DOHH2 (cell line): Measurements from ENCODE around the gene MMD.

Source experiments
- H3F3A ChIP-seq: fragments of 200-600 bp; sonication (generic), shearing (Covaris generic); 2 replicates; pipeline ENCODE4 v1.6.0; 2016; ENCODE audit warnings: antibody characterized with exemption, mild to moderate bottlenecking; ENCODE audit not compliant: control insufficient read depth, insufficient read depth
- H3K27ac ChIP-seq: fragments of 200-600 bp; sonication (generic); 2 replicates; pipeline ENCODE4 v1.5.1; 2014; ENCODE audit warnings: low read depth, mild to moderate bottlenecking, low read length, moderate library complexity
- H3K27me3 ChIP-seq: fragments of 200-600 bp; sonication (generic); 2 replicates; pipeline ENCODE4 v1.6.1; 2014; ENCODE audit warnings: mild to moderate bottlenecking, low read length, mixed read lengths; ENCODE audit not compliant: control insufficient read depth
- H3K36me3 ChIP-seq: fragments of 200-600 bp; sonication (generic); 2 replicates; pipeline ENCODE4 v1.6.1; 2014; ENCODE audit warnings: mild to moderate bottlenecking, low read length, moderate library complexity, mixed read lengths; ENCODE audit not compliant: control insufficient read depth
- H3K4me1 ChIP-seq: fragments of 200-600 bp; sonication (generic); 2 replicates; pipeline ENCODE4 v1.6.1; 2014; ENCODE audit warnings: mild to moderate bottlenecking, low read length, mixed read lengths; ENCODE audit not compliant: control insufficient read depth
- H3K4me2 ChIP-seq: fragments of 200-600 bp; sonication (generic); 2 replicates; pipeline ENCODE4 v1.6.0; 2014; ENCODE audit warnings: mild to moderate bottlenecking, low read length, moderate library complexity
- H3K4me3 ChIP-seq: fragments of 200-600 bp; sonication (generic); 2 replicates; pipeline ENCODE4 v1.5.1; 2014; ENCODE audit warnings: mild to moderate bottlenecking, low read length, mixed read lengths
- H3K79me2 ChIP-seq: fragments of 200-600 bp; sonication (generic); 2 replicates; pipeline ENCODE4 v1.6.1; 2014; ENCODE audit warnings: mild to moderate bottlenecking, low read length, mixed read lengths; ENCODE audit not compliant: control insufficient read depth
- H3K9me2 ChIP-seq: fragments of 200-600 bp; sonication (generic); replicated peaks from 2 replicates; pipeline ENCODE4 v1.6.1; 2014; ENCODE audit warnings: mild to moderate bottlenecking, low read length, mixed read lengths; ENCODE audit not compliant: control insufficient read depth
- H3K9me3 ChIP-seq: fragments of 200-600 bp; sonication (generic); 2 replicates; pipeline ENCODE4 v1.6.1; 2014; ENCODE audit warnings: antibody characterized with exemption, low read length, mixed read lengths; ENCODE audit not compliant: control insufficient read depth, insufficient read depth
- H4K20me1 ChIP-seq: fragments of 200-600 bp; sonication (generic); 2 replicates; pipeline ENCODE4 v1.6.0; 2014; ENCODE audit warnings: low read depth, mild to moderate bottlenecking, antibody characterized with exemption, low read length, moderate library complexity; ENCODE audit not compliant: control insufficient read depth, insufficient read depth
- EZH2phosphoT487 ChIP-seq: fragments of 200-600 bp; sonication (generic); IDR thresholded peaks from 2 replicates; pipeline ENCODE4 v1.6.1; 2017; ENCODE audit warnings: borderline replicate concordance, mild to moderate bottlenecking, antibody characterized with exemption, low read length, moderate library complexity, mixed read lengths
- TF ChIP-seq, protein P1 (sequence below): fragments of 200-600 bp; sonication (generic); IDR thresholded peaks from one replicate; pipeline ENCODE4 v1.5.1; 2014; ENCODE audit warnings: antibody characterized with exemption, mild to moderate bottlenecking, low read depth, low read length; ENCODE audit not compliant: poor library complexity, severe bottlenecking

The MMD gene

GRCh38 chr17:55368706-55369105, 52.9 kb downstream of the MMD start:
- Histone ChIP-seq H3K9me2 (no peaks in the 10 kb centered on the region), H3K4me2 (no peak overlapping the region), H3K9me3 (no peaks in the 10 kb centered on the region), H3K36me3 (no peaks in the 10 kb centered on the region), H3F3A (no peaks in the 10 kb centered on the region), H3K79me2 (no peaks in the 10 kb centered on the region), H3K4me1 (no peaks in the 10 kb centered on the region), H3K4me3 (no peak overlapping the region), H3K27ac (no peak overlapping the region), H4K20me1 (no peaks in the 10 kb centered on the region), H3K27me3 (no peaks in the 10 kb centered on the region)
- TF ChIP-seq EZH2phosphoT487: no peak
- TF ChIP-seq, protein P1, sequence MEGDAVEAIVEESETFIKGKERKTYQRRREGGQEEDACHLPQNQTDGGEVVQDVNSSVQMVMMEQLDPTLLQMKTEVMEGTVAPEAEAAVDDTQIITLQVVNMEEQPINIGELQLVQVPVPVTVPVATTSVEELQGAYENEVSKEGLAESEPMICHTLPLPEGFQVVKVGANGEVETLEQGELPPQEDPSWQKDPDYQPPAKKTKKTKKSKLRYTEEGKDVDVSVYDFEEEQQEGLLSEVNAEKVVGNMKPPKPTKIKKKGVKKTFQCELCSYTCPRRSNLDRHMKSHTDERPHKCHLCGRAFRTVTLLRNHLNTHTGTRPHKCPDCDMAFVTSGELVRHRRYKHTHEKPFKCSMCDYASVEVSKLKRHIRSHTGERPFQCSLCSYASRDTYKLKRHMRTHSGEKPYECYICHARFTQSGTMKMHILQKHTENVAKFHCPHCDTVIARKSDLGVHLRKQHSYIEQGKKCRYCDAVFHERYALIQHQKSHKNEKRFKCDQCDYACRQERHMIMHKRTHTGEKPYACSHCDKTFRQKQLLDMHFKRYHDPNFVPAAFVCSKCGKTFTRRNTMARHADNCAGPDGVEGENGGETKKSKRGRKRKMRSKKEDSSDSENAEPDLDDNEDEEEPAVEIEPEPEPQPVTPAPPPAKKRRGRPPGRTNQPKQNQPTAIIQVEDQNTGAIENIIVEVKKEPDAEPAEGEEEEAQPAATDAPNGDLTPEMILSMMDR: no peak

DNA sequence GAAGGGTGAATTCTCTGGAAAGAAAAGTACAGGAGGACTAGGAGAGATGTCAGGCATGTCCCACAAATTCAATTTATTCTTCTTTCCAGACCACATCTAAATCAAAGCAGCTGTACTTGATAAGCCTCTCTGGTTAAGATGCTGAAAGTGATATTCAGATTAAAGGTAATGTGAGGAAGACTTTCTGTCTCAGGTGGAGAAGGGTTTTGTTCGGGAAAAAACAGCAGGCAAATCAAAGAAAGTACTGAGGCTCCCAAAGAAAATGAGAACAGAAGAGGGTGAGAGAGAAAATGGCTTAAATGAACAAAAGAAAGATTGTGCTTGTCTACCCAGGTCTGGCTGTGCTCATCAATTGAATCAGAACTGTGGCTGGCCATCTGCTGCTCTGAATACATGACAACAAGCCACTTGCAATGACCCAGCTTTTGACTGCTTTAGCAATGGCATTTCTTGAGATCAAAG, 55.6 kb downstream of the MMD start:
- H3K4me3 ChIP-seq: no peak overlapping the region
- no peak overlapping the region for H3K27ac ChIP-seq
- H4K20me1 ChIP-seq: no peaks in the 10 kb centered on the region
- no peaks in the 10 kb centered on the region for H3K27me3 ChIP-seq
- peaks cover 3% of the 10 kb centered on the region; the same call in 1 of the 2 replicates for H3K9me3 ChIP-seq
- H3K79me2 ChIP-seq: no peaks in the 10 kb centered on the region
- no peaks in the 10 kb centered on the region for H3F3A ChIP-seq
- H3K4me2 ChIP-seq: no peak overlapping the region
- no peaks in the 10 kb centered on the region for H3K4me1 ChIP-seq
- TF ChIP-seq EZH2phosphoT487: no peak
- TF ChIP-seq, protein P1: no peak
- no peaks in the 10 kb centered on the region for H3K9me2 ChIP-seq
- no peaks in the 10 kb centered on the region for H3K36me3 ChIP-seq

DNA sequence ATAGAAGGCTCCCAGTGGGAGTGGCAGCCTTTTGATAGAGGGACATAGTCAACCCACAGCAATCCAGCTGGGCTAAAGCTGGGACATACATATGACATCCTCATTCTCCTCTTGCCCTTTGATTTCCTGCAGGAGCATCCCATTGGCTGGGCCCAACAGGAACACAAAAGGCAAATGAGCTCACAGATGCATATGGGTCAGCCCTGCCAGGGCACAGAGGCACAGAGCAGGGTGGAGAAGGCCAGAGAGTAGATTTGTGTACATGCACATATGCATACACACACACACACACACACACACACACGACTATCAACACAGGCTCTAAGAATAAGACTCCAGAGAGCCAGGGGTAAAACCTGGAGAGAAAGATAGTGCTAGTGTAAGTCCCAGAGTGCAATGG, 58.6 kb downstream of the MMD start:
- H3K79me2 ChIP-seq: no peaks in the 10 kb centered on the region
- H3K4me1 ChIP-seq: no peaks in the 10 kb centered on the region
- no peaks in the 10 kb centered on the region for H3K9me2 ChIP-seq
- H3F3A ChIP-seq: no peaks in the 10 kb centered on the region
- no peak overlapping the region for H3K4me3 ChIP-seq
- TF ChIP-seq, protein P1: no peak
- TF ChIP-seq EZH2phosphoT487: no peak
- peaks cover 9% of the 10 kb centered on the region for H3K9me3 ChIP-seq
- no peak overlapping the region for H3K27ac ChIP-seq
- H3K4me2 ChIP-seq: no peak overlapping the region
- H3K27me3 ChIP-seq: no peaks in the 10 kb centered on the region
- no peaks in the 10 kb centered on the region for H3K36me3 ChIP-seq
- no peaks in the 10 kb centered on the region for H4K20me1 ChIP-seq

DNA sequence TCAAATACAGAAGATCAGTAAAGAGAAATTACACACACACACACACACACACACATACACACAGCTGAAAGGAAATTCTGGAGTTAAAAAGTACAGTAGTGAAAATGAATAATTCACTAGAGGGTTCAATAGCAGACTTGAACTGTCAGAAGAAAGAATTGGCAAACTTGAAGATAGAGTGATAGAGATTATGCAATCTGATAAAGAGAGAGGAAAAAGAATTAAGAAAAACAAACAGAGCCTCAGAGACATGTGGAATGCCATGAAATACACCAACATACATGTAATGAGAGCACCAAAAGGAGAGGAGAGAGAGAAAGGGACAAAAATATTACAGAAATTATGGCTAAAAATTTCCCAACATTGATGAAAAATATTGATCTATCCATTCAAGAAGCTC, 60.7 kb downstream of the MMD start:
- no peak overlapping the region for H3K27ac ChIP-seq
- H3K9me3 ChIP-seq: peaks cover 9% of the 10 kb centered on the region
- no peaks in the 10 kb centered on the region for H3K4me1 ChIP-seq
- no peaks in the 10 kb centered on the region for H4K20me1 ChIP-seq
- TF ChIP-seq, protein P1: no peak
- no peak for TF ChIP-seq EZH2phosphoT487
- H3K36me3 ChIP-seq: no peaks in the 10 kb centered on the region
- H3F3A ChIP-seq: no peaks in the 10 kb centered on the region
- no peaks in the 10 kb centered on the region for H3K79me2 ChIP-seq
- no peak overlapping the region for H3K4me2 ChIP-seq
- no peaks in the 10 kb centered on the region for H3K9me2 ChIP-seq
- no peaks in the 10 kb centered on the region for H3K27me3 ChIP-seq
- no peak overlapping the region for H3K4me3 ChIP-seq
